ENCODE measurements around the gene RIC8A. TPM values are rescaled to one million over a fixed set of nuclear protein-coding genes. Genes with fewer than 3 reads are reported as not detected.
A peak's percentile ranks its signal among the peaks of the same experiment; 100 is the strongest.

RIC8A gene
- total RNA-seq, 4 donors from 2014 or later, result 84.5 to 376 (median 192) TPM

- Histone ChIP-seq H3K9me3 (no peaks in the 10 kb centered on the region), H3K27ac (no peak overlapping the region), H3K4me1 (peaks cover 1% of the 10 kb centered on the region in 2 donors), H3K4me3 (no peak overlapping the region), H3K27me3 (no peaks in the 10 kb centered on the region), H3K36me3 (no peaks in the 10 kb centered on the region)
- DNase-seq, result no peak
- intact Hi-C loops (cut with DNase I; ENCODE audit: low total_unique reads), result loop anchor here (10.0 kb wide), 1 partner anchor 174 kb away; no protein-coding TSS in a partner anchor
- no peak for TF ChIP-seq CTCF (IDR thresholded peaks at IDR 0.05)
- TF ChIP-seq POLR2A (IDR thresholded peaks at IDR 0.05), result no peak
Measured at GRCh38 chr11:200224-201003, 7.1 kb upstream of the RIC8A start.

- intact Hi-C loops (cut with DNase I; ENCODE audit: low total_unique reads), result loop anchor here (10.0 kb wide), 1 partner anchor 173 kb away; no protein-coding TSS in a partner anchor
- Histone ChIP-seq H3K4me1 (peaks cover 5 to 11% of the 10 kb centered on the region in 2 donors), H3K9me3 (no peaks in the 10 kb centered on the region), H3K27ac (no peak overlapping the region), H3K36me3 (no peaks in the 10 kb centered on the region), H3K4me3 (no peak overlapping the region), H3K27me3 (no peaks in the 10 kb centered on the region)
- DNase-seq, result peak in 1 of 2 donors; percentile 8
- TF ChIP-seq CTCF (IDR thresholded peaks at IDR 0.05) (no peak), POLR2A (IDR thresholded peaks at IDR 0.05) (no peak)
Measured at GRCh38 chr11:201966-202365, 5.5 kb upstream of the RIC8A start.

GRCh38 chr11:202490-202889, 5.0 kb upstream of the RIC8A start:
- no peaks in the 10 kb centered on the region for H3K9me3 ChIP-seq
- H3K27ac ChIP-seq, result no peak overlapping the region
- no peak overlapping the region for H3K4me3 ChIP-seq
- H3K4me1 ChIP-seq, result peaks cover 5 to 11% of the 10 kb centered on the region in 2 donors
- no peaks in the 10 kb centered on the region for H3K27me3 ChIP-seq
- TF ChIP-seq CTCF (IDR thresholded peaks at IDR 0.05), result no peak
- no peak for TF ChIP-seq POLR2A (IDR thresholded peaks at IDR 0.05)
- peak in 1 of 2 donors; percentile 9 for DNase-seq
- no peaks in the 10 kb centered on the region for H3K36me3 ChIP-seq
- intact Hi-C loops (cut with DNase I; ENCODE audit: low total_unique reads), result loop anchor here (10.0 kb wide), 1 partner anchor 172 kb away; no protein-coding TSS in a partner anchor

GRCh38 chr11:203056-203944, 4.2 kb upstream of the RIC8A start:
- intact Hi-C loops (cut with DNase I; ENCODE audit: low total_unique reads), result loop anchor here (10.0 kb wide), 1 partner anchor 172 kb away; no protein-coding TSS in a partner anchor
- H3K4me3 ChIP-seq, result no peak overlapping the region
- H3K27ac ChIP-seq, result no peak overlapping the region
- no peaks in the 10 kb centered on the region for H3K27me3 ChIP-seq
- H3K9me3 ChIP-seq, result no peaks in the 10 kb centered on the region
- no peaks in the 10 kb centered on the region for H3K36me3 ChIP-seq
- TF ChIP-seq CTCF (IDR thresholded peaks at IDR 0.05) (no peak), POLR2A (IDR thresholded peaks at IDR 0.05) (no peak)
- DNase-seq, result peak in 1 of 2 donors; percentile 9
- H3K4me1 ChIP-seq, result peaks cover 5 to 11% of the 10 kb centered on the region in 2 donors
